ENCODE results near the gene SPATS2.

GRCh38 chr12:49340095-49340870 lies 27.0 kb upstream of the SPATS2 start:
- TF ChIP-seq POLR2AphosphoS5 (IDR thresholded peaks at IDR 0.05; ENCODE audit: low read depth, low read length) (no peak), CTCF (IDR thresholded peaks at IDR 0.05 in 2 of 3, conservative IDR thresholded peaks at IDR 0.05 in 1 of 3; ENCODE audit: borderline replicate concordance in 1 of 3, insufficient read depth in 1 of 3, low read depth in 2 of 3, low read length in 2 of 3) (no peak), SP1 (IDR thresholded peaks at IDR 0.05; ENCODE audit: low read depth) (no peak), SRF (IDR thresholded peaks at IDR 0.05; ENCODE audit: low read depth) (no peak), ELF1 (IDR thresholded peaks at IDR 0.05; ENCODE audit: borderline replicate concordance, low read depth) (no peak), EZH2phosphoT487 (IDR thresholded peaks at IDR 0.05; ENCODE audit: borderline replicate concordance) (no peak)
